ENCODE measurements around the gene SCO2.

Gene SCO2

DNA sequence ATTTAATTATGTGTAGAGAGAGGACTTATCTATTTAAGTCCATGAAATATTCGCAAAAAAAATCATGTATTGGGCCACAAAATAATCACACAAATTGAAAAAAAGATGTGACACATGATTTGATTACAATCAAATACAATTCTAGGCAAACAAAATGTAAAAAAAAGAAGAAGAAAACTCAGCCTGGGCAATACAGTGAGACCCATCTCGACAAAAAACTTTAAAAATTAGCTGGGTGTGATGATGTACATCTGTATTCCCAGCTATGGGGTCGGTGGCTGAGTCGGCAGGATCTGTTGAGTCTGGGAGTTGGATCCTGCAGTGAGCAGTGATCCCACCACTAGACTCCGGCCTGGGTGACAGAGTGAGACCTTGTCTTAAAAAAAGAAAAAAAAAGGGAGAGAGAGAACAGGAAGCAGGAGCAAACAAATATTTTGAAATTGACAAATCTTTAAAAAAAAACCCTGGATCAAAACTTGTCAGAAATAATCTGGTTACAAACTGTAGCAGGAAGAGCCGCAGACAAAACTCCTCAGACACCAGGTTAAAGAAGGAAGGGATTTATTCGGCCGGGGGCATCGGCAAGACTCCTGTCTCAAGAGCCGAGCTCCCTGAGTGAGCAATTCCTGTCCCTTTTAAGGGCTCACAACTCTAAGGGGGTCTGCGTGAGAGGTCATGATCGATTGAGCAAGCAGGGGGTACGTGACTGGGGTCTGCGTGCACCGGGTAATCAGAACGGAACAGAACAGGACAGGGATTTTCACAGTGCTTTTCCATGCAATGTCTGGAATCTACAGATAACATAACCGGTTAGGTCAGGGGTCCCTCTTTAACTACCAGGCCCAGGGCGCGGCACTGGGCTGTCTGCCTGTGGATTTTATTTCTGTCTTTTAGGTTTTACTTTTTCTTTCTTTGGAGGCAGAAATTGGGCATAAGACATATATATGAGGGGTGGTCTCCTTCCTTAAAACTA lies 7.7 kb upstream of the SCO2 start:
- DNase-seq: no peak

DNA sequence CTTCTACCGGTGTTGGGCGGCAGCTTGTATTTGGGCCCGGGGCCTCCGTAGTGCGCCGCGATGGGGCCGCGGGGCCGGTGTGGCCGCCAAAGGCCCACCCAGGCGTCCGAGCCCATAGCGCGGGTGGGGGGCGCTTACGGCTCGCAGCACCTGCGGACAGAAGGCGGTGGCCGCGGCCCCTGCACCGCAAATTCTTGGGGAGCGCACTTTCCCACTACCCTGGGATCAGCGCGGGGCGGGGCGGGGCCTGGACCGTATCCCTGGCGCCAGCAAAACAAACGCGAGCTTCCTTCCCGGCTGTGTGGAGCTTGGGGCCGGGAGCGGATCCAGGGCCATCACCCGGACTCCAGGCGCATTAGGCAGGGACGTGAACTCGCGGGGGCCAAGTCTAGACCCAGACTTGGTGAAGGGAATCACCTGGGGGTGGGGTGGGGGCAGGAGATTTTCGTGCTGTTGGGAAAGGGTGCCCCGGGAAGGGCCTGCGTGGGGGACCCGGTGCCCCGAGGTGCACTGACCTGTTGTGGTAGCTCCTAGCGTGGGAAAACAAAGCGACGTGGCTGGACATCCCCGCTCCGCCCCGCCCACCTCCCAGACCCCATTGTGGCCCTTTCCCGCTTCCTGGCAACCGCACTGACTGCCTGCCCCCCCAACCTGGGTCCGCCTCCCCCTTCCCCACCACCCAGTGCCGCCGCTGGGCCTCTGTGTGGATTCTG lies 6.7 kb upstream of the SCO2 start:
- DNase-seq: peak in 1 of 51 donors; percentile 39

DNA sequence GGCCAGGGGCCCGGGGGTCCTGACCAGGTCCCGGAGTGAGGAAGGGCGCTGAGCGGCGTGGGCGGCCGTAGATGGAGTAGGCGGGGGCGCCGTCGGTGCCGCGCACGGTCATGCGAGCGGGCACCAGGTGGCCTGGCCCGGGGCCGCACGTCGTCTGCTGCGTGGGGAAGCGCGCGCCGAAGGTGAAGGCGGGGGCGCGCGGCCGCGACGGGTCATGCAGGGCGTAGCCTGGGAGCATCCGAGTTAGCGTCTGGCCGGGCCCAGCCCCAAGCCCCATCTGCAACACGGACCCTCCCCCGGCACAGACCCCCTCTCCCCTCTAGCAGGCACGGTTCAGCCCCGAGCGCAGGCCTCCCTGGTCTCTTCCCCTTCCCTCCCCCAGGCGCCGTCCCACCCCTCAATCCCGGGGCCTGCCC lies 6.2 kb upstream of the SCO2 start:
- DNase-seq: no peak

DNA sequence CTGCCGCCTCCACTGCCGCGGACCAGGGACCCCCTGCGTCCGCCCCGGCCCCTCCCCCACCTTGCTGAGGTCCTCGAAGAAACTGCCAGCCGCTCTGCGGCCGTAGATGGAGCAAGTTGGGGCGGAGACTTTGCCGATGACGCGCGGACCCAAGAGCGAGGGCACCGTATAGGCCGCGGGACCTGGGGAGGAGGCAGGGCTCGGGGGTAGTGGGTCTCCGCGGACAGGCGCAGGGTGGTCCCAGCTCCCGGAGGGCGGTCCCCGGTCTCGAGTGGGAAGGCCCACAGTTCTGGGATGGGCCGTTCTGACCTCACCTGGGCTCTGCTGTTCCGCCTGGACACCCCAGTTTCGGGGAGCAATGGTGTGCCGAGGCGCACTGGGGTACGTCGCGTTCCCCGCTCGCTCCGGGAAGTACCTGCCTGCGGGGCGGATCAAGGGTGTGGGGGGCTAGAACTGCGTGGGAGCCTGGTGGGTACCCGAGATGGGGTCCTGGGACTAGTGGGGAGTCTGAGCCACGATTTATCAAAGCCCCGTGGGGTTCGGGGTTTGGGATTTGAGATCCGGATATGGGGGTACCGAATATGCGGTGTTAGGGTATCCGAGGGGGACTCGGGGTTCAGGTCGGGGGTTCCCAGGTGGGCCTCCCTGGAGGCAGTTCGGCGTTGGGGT lies 5.6 kb upstream of the SCO2 start:
- DNase-seq: peak in 3 of 51 donors; percentile 26 to 36 (median 26)

DNA sequence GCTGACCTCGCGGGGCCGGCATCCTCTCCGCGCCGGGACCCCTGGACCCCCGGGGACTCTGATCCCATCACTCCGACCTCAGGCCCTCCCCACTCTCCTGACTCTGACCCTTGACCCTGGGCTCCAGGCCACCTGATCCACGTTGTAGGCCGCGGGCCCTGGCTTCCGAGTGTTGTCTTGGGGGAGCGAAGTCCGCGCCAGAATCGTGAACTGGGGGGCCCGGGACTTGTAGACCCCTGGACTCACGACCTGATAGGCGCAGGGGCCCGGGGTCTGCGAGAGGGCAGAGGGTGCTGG lies 5.1 kb upstream of the SCO2 start:
- no peak for DNase-seq

DNA sequence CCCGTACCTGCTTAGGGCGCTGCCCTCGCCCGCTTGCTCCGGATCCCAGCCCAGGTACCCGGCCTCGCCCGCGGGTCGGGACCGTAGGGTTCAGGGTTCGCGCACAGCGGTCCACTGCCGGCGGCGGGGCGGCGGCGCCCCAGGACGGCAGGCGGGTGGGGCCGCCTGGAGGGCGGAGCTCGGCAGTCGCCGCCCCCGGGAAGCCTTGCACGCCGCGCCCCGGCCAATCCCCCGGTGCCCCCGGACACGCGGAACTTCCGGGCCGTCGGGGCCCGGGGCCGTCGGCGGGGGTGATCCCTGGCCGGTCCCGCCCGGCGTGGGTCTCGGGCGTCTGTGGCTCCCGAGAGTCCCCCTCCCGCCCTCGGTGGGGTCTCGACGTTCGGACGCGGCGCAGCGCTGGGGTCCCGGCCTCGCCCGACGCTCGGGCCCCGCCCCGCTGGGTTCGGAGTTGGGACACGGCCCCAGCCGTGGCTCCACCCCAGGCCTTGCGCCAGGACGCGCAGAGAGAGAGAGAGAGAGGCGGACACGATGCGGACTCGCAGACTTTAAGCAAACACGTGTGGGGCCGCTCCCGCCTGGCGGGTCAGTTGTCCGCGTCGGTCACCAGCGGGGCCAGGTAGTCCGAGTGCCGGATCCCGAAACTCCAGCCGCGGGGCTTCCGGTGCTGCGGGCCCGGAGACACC lies 4.6 kb upstream of the SCO2 start, which contains the start of gene TYMP:
TYMP (minus strand) TSS at position 116 of the 683 bp plus-strand sequence. CDS start 303 bp downstream, outside the sequence.
- DNase-seq: peak in 3 of 51 donors; percentile 16 to 40 (median 18)

DNA sequence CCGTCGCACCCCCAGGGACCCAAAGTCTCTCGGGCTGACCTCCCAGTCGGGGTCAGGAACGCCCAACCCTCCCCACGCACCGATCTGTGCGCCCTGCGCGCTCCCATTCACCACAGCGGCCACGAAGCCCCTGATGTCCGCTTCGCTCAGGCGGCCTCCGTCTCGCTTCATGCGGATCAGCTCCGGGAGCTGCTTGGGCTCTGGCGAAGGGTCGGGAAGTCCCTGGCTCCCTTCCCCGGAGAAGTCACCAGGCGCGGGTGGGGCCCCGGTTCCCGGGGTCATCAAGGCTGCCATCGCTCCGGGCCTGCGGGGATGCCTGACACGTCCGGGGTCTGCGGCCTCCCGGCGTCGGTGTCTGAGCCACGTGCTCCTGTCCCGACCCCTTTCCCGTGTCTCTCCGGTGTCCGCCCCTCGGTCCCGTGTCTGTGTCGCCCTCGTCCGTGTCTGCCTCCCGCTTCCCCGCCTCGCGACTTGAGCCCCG lies 4.1 kb upstream of the SCO2 start:
- DNase-seq: no peak

DNA sequence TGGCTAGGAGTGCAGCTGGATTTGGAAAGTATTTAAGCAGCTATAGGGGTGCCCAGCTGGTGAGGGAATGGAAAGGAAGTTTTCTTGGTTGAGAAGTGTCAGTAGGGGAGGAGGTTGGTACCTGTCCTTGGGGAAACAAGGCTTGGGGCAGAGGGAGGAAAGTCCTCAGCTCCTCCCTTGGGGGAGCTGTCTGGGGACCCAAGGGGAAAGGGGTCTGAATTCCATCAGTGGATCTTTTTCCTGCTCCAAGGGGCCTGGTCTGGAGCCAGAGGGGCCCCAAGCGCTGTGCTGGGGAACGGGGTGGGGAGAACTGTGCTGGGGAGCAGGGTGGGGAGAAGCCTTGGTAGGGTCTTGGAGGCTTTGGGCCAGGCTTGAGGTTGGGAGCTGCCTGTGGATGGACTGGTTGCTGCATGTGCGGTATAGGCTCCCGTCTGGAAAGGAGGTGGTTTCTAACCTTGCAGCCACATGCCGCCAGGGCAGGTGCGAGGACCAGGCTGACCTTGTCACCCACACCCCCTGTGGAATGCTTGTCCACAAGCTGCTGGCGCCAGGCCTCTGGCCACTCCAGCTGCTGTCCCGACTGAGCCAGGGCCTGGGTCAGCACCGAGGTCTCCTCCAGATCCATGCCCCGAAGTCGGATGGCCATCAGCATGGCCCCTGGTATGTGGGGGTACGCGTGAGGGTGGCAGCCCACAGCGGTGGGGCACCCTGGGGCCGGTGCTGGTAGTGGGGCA lies 3.5 kb upstream of the SCO2 start:
- no peak for DNase-seq

DNA sequence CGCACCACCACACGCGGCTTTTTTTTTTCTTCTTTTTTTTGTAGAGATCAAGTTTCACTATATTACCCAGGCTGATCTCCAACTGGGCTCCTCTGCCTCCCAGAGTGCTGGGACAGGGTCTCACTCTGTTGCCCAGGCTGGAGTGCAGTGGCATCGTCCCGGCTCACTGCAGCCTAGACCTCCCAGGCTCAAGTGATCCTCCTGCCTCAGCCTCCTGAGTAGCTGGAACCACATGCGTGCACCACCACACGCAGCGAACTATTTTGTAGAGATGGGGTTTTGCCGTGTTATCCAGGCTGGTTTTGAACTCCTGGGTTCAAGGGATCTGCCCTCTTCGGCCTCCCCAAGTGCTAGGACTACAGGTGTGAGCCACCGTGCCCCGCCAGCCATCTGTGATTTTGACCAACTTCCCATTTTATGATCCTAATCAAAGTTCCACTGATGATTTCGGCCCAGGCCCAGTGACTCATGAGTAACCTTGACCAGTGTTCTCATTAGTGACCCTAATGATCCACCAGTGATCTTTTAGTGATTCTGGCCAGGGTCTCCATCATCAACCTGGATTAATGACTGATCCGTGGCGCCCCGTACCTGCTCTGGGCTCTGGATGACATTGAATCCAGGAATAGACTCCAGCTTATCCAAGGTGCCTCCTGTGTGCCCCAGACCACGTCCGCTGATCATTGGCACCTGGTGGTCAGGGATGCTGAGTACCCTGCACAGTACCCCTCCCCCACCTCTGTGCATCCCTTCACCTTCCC lies 2.7 kb upstream of the SCO2 start:
- DNase-seq: no peak

DNA sequence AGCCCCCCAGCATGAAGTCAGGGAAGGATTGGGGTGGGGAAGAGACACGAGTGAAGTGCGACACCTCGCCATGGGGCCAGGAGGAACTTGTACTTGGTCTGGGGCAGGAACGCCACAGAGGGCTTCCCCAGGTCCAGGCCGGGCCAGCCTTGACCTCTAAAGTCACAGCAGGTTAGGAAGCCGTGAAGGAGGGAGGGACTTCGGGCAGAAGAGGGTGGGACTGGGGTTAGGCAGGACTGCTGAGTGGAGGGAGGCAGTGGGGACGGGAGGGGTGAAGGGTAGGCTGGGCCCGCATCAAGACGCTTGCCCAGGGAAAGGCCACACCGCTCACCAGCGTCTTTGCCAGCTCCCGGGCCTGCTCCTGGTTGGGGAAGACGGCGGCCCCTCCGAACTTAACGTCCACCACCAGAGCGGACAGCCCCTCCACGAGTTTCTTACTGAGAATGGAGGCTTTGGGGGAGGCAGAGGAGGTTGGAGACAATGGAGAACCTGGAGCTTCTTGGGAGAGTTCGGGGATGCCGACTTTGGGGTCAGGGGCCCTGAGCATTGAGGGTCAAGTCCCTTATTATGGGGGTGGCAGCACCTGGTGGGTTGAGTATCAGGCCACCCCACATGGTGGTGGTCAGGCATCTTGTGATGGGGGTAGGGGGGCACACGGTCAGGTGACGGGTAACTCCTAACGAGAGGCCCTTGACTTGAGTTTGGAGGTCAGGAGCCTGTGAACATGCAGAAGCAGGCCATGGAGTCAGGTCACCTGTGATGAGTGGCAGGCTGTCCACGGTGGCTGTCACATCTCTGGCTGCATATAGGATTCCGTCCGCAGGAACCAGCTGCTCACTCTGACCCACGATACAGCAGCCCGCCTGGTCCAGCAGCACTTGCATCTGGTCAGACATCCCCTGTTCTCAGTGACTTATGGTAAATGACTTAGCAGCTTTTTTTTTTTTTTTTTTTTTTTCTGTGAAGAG lies 1.7 kb upstream of the SCO2 start:
- DNase-seq: peak in 4 of 51 donors; percentile 24 to 39 (median 30)

DNA sequence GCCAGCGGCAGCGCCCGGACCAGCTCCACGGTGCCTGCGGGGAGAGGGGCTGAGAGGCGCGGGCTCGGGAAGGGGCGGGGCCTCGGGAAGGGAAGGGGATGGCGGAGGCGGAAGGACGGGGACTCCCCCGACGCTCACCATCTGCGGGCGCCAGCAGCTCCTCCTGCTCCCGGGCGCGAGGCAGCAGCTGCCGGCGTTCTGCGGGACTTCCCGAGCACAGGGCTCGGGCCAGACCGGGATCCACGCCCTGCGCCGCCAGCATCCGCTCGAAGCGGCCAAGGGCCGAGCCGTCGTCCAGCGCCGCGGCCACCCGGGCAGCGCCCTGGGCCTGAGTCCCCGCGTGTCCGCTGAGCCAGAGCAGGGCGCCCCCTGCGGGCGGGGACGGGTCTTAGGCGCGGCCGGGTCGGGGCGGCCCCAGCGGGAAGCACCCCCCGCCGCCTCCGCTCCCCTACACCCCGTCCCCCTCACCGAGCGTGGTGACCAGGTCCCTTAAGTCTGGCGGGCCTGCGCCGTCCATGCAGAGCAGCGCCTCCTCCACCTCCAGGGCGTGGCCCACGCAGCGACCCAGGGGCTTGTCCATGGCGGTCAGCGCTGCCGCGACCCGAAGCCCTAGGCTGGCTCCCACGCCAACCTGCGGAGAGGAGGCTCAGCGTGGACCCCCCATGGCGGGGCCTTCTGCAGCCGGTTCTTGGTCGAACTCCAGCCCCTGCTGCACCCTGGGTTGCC lies 873 bp upstream of the SCO2 start:
- DNase-seq: peak in 30 of 51 donors; percentile 36 to 85 (median 68)

DNA sequence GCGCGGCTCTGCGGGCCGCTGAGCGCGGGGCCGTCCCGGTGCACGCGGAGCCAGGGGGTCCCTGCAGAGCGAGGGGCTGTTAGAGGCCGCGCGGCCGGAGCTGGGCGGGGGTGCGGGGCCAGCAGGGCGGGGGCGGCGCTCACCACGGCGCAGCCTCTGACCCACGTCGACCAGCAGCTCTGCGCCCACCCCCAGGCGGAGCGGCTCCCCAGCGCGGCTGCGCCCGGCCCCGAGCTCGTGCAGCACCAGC lies 385 bp upstream of the SCO2 start:
- DNase-seq: peak in 18 of 51 donors; percentile 50 to 86 (median 71)

DNA sequence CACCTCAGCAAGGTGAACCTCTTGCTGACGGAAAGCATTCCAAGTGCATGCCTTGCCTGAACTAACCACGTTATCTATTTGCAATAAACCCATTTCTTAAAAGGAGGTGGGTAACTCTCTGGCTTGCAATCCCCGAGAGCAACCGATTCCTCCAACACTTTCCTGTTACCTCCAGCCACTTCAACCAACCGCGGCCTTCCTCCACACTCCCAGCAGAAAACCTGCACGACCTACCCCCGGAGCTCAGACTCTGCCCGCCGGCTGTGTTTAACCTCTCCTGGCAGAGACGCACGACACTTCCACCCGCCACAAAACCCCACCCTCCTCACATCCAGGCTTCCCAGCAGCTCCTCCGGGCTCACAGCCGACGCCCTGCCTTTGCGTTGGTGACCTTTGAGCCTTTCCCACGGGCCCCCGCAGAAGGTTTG lies 708 bp downstream of the SCO2 start:
- DNase-seq: no peak

DNA sequence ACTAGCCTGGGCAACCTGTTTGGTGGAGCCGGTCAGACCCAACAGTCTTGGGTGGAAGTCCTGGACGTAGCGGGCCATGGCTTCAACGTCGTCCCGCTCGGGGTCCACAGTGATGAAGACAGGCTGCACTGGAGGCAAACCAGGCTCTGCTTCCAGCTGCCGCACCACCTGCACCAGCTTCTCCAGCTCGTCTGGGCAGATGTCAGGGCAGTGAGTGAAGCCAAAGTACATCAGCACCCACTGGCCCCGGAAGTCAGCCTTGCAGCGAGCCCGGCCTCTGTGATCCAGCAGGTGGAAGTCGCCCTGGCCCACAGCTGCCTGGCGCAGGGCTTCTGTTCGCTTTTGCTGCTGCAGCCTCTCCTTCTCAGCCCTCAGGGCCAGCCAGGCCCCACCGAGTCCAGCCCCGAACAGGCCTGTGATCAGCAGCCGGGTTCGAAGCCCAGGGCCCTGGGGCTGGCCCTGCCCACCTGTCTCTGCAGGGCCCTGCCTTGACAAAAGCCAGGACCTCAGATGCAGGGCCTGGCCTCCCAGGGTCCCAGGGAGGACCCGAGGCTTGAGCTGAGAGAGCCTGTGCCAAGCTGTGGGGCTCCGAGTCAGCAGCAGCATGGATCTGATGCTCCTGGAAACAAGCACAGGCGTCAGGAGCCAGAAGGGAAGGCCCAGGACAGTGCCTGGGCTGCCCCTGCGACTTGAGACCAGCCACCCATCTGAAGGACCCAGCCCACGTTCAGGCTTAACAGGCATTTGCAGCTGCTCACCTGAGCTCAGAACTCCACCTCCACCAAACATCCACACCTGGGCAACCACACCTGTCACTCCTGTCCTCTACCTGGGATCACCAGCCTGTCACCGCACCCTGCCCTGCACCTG lies 1.4 kb downstream of the SCO2 start:
- DNase-seq: no peak

DNA sequence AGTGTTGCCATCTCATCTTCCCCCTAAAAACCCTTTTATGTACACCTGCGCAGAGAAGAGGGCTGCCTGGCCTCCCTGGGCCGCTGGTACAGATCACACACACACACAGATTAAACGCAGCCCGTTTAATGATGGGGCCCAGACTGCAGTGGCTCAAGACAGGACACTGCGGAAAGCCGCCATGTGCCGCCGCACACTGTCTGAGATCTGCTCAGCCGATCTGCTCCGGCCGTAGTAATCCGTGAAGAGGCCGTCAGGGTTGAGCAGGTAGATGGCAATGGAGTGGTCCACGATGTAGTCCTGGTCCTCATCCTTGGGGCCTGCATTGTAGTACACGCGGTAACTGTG lies 2.0 kb downstream of the SCO2 start:
- no peak for DNase-seq

DNA sequence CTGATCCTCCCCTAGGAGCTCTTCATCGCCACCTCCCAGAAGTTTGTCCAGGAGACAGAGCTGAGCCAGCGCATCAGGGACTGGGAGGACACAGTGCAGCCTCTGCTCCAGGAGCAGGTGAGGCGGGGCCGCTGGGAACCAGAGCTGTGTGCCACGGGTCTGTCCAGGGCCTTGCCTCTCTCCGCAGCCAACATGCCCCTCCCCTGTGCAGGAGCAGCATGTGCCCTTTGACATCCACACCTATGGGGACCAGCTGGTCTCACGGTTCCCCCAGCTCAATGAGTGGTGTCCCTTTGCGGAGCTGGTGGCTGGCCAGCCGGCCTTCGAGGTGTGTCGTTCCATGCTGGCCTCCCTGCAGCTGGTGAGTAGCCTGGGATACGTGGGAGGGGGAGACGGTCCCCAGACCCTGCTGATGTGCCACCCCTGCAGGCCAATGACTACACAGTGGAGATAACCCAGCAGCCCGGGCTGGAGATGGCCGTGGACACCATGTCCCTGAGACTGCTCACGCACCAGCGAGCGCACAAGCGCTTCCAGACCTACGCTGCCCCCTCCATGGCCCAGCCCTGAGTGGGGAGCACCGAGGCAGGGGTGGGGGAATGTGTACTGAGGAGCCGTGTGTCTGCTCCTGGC lies 2.5 kb downstream of the SCO2 start:
- DNase-seq: no peak
